Left ventricle myocardium superior (tissue), 1 donor: ENCODE data around the gene ATP13A1. TPM values are rescaled to one million over a fixed set of nuclear protein-coding genes. Genes with fewer than 3 reads are reported as not detected.
"Not testable (repeated sequence)": the region's sequence is repeated elsewhere in the genome, so short reads cannot be mapped to it uniquely, and the experiment has no call there.

Experiments used
- ATAC-seq: fragments of 200-7000 bp; cut with Tn5 transposase; one replicate; pipeline ENCODE4 v1.9.1; 2020; ENCODE audit warnings: mild to moderate bottlenecking, moderate library complexity
- DNase-seq: peaks from one replicate; pipeline ENCODE4 v3.0.0-alpha.2; 2020
- intact Hi-C: fragments of 100-400 bp; cut with micrococcal nuclease; formaldehyde crosslinking; loops from one replicate; pipeline ENCODE4 v1.11.0; 2022
- total RNA-seq: library from RNA; stranded (reverse); fragmentation: NEBNext Ultra II Directional; extraction: Animal tissue kit (Norgen Biotek cat#: 25700); gene quantifications from one replicate; pipeline ENCODE4 v1.2.1, GENCODE V29; 2021
- donor health status: DM: no; HTN: yes; CAD: no; lungs with severe emphysema.

ATP13A1 gene
- total RNA-seq, 1 donor from 2014 or later, result 21.6 TPM

DNA sequence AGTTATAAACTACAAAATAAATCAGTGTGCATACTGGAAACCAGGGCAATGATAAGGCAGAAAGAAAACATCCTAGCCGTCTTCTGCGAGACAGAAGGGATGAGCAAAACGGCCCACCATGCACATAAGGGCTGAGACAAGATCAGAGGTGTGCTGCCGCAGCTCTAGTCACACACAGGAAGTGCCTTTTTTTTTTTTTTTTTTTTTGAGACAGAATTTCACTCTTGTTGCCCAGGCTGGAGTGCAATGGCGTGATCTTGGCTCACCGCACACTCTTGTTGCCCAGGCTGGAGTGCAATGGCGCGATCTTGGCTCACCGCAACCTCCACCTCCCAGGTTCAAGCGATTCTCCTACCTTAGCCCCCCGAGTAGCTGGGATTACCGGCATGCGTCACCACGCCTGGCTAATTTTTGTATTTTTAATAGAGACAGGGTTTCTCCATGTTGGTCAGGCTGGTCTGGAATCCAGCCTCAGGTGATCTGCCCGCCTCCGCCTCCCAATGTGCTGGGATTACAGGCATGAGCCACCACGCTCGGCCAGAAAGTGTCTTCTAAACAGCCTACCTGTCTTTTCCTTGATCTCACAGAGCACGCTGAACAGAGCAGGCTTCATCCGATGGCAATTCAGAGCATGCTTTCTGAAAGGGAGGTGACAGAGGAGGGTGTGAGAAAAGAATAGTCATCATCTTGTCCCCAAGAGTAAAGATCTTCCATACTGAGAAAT is 64.6 kb downstream of the ATP13A1 start:
- intact Hi-C loops, DNase-seq, ATAC-seq: not testable (repeated sequence)

DNA sequence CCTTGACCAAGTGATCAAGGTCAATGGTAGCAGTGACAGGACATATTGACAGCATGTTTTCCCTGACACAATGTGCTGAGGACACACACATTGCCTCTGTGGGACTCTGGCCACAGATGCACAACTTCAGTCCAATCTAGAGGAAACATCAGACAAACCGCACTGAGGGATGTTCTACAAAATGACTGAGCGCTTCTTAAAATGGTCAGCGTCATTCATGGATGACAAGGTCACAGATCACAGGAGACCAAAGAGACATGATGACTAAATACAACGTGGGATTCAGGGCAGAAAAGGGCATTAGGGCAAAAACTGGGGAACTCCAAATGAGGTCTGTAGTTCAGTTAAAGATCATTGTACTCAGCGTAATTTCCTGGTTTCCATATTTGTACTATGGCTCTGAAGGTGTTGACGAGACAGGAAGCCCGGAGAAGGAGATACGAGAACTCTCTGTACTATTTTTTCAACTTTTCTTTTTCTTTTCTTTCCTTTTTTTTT is 65.6 kb downstream of the ATP13A1 start:
- intact Hi-C loops, result no loop called here
- DNase-seq (no peak), ATAC-seq (no peak)

Other genes with a start within 250 kb of the ATP13A1 start
- gene TSSK6, start 148.1 kb downstream of the ATP13A1 start, total RNA-seq, result 0.67 TPM
- 1,297 TPM for gene NDUFA13, start 147.5 kb downstream of the ATP13A1 start, total RNA-seq
- 9.4 TPM for gene YJEFN3, start 134.8 kb downstream of the ATP13A1 start, total RNA-seq
- gene CILP2, start 125.4 kb downstream of the ATP13A1 start, total RNA-seq, result 0.50 TPM
- gene PBX4, start 45.0 kb downstream of the ATP13A1 start, total RNA-seq, result 0.42 TPM
- 1.6 TPM for gene LPAR2, start 35.5 kb downstream of the ATP13A1 start, total RNA-seq
- gene GMIP, start 20.0 kb downstream of the ATP13A1 start, total RNA-seq, result 4.2 TPM
- gene ZNF101, start 5.2 kb upstream of the ATP13A1 start, total RNA-seq, result 3.7 TPM
- gene ZNF14, start 69.4 kb upstream of the ATP13A1 start, total RNA-seq, result 3.6 TPM
- gene ZNF506, start 158.1 kb upstream of the ATP13A1 start, total RNA-seq, result 9.7 TPM
- 9.6 TPM for gene ZNF253, start 202.2 kb upstream of the ATP13A1 start, total RNA-seq
- gene ZNF93, start 237.3 kb upstream of the ATP13A1 start, total RNA-seq, result 2.0 TPM